GM21717 (cell line): ENCODE measurements around the gene MYBL2.
"Not testable (repeated sequence)": the region's sequence is repeated elsewhere in the genome, so short reads cannot be mapped to it uniquely, and the experiment has no call there.

Source experiments
- ATAC-seq: cut with Tn5 transposase; IDR thresholded peaks from one replicate; pipeline ENCODE4 v1.9.1; 2021; ENCODE audit warnings: mild to moderate bottlenecking, moderate library complexity; ENCODE audit not compliant: unreplicated experiment

The MYBL2 gene

DNA sequence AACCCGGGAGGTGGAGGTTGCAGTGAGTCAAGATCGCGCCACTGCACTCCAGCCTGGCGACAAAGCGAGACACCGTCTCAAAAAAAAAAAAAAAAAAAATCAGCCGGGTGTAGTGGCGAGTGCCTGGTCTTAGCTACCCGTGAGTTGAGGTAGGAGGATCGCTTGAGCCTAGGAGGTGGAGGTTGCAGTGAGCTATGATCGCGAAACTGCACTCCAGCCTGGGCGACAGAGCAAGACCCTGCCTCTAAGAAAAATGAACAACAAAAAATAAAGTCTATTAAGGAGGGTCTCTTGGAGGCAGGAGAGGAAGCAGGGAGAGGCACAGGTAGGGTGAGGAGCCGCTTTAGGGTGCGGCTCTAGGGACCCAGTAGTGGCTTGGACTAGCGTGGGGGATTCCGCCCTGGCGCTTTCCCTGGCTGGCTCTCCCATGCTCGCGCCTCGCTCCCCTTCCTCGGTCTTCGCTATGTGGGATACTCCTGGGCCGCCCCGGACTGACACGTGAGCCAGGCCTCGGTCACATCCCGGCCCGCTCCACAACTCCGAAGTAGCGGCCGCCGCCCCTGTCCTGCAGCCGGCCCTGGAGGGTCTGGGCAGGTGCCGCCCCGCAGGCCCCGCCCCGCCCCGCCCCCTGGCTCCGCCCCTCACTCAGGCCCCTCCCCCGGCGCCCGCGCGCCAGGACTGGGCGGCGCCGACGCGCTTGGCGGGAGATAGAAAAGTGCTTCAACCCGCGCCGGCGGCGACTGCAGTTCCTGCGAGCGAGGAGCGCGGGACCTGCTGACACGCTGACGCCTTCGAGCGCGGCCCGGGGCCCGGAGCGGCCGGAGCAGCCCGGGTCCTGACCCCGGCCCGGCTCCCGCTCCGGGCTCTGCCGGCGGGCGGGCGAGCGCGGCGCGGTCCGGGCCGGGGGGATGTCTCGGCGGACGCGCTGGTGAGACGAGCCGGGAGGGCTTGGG is at the start of gene MYBL2:
MYBL2 (plus strand) TSS at position 739 of the 953 bp plus-strand sequence; CDS start at position 909, 170 bp downstream.
- peak; percentile 65 for ATAC-seq

DNA sequence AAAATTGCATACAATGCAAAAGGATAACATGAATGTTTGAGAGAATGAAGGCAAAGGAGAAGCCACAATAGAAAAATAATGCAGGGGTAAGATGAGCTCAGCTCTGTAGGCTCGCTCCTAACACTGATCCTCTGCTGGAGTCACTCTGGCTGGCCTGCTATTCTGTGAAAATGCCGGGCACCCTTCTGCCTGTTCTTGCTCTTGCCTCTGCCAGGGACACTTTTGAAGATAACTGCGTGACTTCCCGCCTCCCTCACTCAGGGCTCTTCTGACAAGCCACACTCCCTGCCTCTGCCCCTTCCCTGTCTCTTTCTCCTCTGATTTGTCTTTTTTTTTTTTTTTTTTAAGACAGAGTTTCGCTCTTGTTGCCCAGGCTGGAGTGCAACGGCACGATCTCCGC is 35.3 kb upstream of the MYBL2 start:
- ATAC-seq: no peak

DNA sequence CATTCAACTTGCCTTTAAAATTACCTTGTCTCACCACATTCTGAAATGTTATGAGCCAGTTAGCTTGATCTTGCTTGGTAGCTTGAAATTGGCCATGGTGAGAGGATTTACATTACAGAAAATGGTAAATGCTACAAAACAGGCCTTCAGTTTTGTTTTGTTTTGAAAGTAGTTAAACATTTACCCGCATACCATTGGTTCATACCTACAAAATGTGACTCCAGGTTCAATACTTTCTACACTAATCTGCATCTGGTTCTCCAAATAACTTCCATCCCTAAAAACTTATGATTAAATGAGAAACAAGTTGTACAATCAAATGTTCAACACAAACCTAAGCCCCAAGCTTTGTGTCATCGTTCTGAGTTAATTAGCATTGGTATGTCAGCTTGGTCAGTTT is 30.5 kb upstream of the MYBL2 start:
- no peak for ATAC-seq

DNA sequence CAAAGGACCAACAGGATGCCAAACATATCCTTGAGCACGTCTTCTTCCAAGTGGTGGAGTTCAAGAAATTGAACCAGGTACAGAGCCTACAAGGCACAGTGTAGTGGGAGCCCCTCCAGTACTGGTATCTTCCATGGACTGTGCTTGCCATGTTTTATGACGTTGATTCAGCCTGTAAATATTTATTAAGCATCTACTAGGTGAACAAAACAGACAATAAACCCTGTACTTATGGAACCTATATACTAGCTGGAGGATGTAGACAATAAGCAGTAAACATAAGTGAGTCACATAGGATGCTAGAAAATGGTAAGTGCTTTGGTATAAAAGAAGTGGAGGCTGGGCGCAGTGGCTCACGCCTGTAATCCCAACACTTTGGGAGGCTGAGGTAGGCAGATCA is 24.4 kb upstream of the MYBL2 start:
- ATAC-seq: no peak

DNA sequence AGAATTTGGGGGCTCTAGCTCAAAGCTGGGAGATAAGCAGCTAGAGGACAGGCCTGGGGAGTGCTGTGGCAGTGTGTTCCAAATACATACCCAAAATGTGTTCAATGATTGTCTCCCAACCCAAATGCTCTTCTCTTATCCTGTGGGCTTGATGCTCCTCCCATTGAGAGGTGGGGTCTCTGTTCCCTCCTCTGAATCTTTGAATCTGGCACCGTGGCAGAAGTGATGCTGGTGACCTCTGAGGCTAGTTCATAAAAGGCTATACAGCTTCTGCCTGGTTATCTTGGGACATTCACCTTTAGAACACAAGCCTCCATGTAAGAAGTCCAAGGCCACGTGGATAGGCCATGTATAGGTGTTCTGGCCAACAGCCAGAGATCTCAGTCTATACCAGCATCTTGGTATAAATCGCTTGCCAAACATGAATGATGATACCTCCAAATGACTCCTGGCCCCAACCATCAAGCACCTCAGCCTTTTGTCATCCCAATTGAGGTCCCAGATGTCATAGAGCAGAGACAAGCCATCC is 15.9 kb upstream of the MYBL2 start:
- no peak for ATAC-seq

DNA sequence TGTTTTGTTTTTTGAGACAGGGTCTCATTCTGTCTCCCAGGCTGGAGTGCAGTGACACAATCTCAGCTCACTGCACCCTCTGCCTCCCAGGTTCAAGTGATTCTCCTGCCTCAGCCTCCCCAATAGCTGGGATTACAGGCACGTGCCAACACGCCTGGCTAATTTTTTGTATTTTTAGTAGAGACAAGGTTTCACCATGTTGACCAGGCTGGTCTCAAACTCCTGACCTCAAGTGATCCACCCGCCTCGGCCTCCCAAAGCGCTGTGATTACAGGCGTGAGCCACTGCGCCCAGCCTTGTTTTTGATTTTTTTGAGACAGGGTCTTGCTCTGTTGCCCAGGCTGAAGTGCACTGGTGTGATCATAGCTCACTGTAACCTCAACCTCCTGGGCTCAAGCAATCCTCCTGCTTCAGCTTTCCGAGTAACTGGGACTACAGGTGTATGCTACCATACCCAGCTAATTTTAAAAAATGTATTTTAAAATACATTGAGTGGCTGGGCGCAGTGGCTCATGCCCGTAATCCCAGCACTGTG is 15.2 kb upstream of the MYBL2 start:
- ATAC-seq: not testable (repeated sequence)

DNA sequence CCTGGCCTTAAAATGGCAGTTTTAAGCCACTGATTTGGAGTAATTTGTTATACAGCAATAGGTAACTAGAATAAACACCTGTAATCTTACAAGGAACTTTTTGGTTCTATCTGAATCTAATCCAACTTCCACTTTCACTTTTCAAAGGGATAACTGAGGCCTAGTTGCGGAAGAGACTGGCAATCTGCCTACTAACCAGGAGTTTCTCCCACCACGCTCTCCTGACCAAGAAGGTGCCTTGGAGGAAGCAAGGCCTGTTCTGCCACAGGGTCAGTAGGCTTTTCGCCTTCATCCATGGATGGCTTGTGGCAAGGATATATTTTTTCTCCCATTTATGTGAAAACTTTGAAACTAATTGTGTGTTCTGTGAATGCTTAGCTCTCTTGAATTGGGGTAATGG is 12.9 kb upstream of the MYBL2 start:
- ATAC-seq: no peak

DNA sequence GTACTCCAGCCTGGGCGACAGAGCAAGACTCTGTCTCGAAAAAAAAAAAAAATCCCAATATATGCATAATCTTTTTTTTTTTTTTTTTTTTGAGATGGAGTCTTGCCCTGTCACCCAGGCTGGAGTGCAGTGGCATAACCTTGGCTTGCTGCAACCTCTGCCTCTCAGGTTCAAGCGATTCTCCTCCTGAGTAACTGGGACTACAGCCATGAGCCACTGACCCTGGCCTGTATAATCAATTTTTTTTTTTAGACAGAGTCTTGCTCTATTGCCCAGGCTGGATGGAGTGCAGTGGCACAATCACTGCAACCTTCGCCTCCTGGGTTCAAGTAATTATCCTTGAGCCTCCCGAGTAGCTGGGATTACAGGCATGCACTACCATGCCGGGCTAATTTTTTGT is 11.7 kb upstream of the MYBL2 start:
- ATAC-seq: not testable (repeated sequence)

DNA sequence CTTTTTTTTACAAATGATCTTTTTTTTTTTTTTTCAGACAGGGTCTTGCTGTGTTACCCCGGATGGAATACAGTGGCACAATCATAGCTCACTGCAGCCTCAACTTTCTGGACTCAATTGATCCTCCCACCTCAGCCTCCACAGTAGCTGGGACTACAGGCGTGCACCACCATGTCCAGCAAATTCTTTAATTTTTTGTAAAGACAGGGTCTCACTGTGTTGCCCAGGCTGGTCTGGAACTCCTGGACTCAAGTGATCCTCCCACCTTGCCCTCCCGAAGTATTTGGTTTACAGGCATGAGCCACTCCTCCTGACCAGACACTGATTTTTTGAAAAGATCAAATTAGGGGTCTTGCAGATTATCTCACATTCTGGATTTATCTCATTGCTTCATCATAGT is 11.0 kb upstream of the MYBL2 start:
- ATAC-seq: no peak

DNA sequence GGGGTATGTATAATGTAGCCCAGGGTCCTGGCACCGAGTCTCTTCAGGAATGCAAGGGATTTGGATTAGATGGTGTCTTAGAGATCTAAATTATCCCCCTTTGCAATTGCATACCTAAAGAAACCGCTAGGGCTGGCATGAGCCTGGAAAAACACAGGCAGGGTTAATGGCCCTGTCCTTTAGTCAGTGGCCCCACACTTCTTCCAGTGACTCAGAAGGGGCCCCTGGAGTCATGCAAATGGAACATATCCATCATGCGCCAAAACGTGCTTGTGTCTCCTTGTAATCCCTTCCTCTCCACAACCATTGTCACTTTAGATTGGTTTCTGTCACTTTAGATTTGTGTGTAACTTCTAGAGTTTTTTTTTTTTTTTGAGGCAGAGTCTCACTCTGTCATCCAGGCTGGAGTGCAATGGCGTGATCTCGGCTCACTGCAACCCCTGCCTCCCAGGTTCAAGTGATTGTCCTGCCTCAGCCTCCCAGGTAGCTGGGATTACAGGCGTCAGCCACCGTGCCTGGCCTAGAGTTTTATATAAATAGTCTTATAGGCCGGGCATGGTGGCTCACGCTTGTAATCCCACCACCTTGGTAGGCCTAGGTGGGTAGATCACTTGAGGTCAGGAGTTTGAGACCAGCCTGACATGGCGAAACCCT is 8.7 kb upstream of the MYBL2 start:
- peak; percentile 23 for ATAC-seq

DNA sequence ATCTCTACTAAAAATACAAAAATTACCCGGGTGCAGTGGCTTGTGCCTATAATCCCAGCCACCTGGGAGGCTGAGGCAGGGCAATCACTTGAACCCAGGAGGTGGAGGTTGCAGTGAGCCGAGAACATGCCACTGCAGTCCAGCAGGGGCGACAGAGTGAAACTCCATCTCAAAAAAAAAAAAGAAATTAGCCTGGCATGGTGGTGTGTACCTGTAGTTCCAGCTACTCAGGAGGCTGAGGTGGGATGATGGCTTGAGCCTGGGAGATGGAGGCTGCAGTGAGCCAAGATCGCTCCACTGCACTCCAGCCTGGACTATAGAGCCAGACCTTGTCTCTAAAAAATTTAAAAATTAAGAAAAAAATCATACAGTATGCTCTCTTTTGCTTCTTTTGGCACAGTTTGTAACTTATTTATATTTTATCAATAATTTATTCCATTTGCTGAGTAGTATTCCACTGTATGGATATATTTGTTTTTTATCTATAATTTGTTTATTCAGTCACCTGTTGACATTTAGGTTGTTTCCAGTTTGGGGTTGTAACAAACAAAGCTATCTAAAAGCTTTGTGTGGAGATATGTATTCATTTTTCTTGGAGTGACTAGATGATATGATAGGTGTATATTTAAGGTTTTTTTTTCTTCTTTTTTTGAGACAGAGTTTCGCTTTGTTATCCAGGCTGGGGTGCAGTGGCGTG is 8.0 kb upstream of the MYBL2 start:
- no peak for ATAC-seq

DNA sequence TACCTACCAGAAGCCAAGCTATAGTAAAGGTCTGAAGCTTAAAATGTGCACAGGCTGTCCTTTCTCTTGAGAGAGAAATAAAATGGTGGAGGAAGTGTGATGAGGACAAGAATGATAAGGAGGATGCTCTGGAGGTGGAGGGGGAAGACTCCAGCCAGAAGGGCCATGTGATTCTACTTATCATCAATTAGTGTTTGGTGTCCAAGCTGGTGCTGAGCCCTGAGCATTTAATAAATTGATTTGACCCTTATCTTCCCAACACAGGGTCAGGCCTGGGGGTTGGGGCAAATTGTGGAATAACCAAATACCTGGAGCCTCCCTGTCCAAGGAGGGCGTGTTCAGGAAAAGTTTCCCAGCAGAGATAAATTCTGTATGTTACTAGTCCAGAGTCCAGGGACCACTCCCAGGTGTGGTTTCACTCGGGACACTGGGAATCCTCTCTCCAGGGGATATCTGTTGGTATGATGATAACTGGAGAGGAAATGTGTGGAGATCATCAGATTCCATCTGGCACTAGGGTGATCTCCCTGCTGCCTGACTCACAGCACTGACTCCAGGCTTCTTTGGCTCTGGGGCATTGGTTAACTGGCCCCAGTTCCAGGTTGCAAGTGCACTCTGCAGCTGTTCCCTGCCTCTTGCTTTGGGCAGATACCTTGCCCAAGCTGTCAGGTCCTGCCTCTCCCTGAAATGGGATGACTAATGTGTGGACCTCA is 3.8 kb upstream of the MYBL2 start:
- ATAC-seq: no peak

DNA sequence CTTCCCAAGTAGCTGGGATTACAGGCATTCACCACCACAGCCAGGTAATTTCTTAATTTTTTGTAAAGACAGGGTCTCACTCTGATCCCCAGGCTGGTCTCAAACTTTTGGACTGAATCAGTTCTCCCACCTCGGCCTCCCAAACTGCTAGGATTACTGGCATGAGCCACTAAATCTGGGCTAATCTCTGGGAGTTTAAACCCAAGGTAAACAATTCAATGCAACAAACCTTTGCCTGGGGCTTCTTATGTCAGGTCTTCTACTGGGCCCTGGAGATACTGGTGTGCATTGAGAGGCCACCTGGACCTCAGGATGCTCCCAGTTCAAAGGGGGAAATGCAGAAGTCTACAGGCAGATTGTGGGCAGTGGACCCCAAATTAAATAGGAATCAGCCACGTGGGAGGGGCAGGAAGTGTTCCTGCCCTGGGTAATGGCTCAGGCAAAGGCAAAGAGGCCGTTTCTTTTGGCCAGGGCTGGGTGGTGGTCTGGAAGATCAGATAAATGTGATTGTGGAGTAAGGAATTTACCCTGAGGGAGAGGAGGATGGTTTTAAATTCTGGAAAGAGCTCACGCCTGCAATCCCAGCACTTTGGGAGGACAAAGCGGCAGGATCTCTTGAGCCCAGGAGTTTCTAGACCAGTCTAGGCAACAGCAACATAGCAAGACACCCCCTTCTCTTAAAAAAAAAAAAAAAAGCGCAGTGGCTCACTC is 1.3 kb upstream of the MYBL2 start:
- ATAC-seq: no peak

DNA sequence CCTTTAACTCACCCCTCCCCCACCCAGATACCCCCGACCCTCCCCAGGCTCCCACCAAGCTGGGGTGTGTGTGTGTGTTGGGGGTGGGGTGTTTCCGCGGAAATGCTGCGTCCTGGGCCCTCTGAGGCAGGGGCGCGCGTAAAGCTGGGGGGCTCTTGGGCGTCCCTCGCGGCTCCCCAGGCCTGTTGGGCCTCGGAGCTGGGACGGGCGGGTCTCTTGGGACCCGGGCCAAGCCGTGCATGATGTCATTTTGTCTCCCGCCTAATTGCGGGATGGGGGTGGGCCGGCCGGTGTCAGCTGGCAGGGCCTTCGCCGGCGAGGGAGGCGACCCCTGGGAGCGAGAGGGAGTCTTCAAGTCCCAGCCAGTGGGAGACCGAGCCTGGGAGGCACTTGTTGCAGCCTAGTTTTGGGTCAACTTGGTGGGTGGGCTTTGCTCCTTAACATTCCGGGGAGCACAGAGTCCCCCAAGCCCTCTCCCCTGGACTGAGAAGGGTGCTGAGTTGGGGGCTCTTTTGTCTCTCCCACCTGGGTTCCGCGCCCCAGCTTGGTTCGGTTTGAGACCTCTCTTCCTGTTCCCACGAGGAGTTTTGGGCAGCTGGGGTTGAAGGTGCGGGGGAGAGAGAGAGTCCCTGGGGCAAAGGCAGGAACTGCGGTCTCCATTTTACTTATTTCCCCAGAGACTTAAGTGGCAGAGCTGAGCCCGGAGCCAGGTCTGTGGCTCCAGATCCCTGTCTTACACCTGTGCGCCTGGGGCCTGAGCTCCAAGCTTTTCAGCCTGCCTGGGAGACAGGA is 623 bp downstream of the MYBL2 start:
- peak; percentile 31 for ATAC-seq

DNA sequence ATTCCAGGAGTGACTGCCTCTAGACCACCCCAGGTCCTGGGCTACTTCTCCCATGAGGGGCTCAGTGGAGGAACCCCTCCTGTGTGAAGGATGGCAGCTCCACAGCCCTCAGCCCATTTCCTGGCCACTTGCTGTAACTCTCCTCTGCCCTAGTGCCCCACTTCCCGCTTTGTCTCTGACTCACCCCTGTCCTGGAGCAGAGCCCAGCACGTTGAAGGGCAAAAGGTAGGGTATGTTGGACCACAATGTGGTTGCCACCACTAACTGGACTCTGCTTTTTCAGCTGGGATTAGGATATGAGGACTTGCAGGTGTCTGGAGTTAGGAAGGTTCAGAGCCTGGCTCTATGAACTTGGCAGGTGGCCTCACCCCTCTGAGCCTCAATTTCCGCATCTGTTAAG is 2.4 kb downstream of the MYBL2 start:
- ATAC-seq: no peak

DNA sequence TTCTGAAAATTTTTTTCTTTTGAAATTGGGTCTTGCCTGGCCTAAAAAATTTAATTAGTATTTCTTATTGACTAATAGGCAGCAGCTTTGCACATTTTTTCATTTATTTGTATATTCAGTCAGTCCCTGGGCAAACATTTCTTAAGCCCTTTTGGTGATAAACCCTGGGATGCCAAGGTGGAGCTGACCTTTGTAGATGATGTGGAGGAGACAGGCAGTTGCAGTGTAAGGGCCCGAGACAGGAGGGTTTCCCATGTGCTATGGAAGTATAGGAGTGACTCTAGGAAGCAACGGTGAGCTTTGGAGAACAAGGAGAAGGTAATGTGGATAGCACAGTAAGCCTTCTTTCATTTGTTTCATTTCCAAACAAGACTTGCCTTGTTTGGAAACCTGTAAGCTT is 3.5 kb downstream of the MYBL2 start:
- no peak for ATAC-seq

DNA sequence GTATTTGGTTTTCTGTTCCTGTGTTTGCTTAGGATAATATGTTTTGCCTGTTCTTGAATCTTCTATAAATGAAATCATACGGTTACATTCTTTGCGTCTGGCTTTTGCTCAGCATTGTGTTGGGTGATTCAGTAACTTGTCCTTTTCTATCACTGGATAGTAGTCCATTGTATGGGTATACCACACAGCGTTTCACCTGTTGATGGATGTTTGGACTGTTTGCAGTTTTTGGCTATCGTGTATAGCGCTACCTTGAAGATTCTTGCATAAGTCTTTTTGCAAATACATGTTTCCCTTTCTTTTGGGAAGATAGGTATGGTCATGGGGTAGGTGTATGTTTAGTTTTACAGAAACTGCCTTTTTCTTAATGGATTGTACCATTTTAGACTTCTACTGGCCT is 9.5 kb downstream of the MYBL2 start:
- ATAC-seq: no peak

DNA sequence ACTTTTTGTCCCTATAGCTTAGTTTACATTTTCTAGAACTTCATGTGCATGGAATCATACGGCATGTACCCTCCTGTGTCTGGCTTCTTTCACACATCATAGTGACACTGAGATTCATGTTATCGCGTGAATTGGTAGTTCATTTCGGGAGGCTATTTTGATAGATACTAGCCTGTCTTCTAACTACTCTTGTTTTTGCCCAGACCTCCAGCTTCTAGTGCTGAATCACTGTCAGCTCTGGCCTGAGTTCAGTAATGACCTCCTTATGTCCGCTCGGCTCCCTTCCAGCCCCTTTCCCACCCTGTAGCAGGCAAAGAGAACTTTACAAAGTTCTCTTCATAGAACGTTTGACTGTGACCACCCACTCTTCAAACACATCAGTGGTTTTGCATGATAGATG is 14.1 kb downstream of the MYBL2 start:
- no peak for ATAC-seq

DNA sequence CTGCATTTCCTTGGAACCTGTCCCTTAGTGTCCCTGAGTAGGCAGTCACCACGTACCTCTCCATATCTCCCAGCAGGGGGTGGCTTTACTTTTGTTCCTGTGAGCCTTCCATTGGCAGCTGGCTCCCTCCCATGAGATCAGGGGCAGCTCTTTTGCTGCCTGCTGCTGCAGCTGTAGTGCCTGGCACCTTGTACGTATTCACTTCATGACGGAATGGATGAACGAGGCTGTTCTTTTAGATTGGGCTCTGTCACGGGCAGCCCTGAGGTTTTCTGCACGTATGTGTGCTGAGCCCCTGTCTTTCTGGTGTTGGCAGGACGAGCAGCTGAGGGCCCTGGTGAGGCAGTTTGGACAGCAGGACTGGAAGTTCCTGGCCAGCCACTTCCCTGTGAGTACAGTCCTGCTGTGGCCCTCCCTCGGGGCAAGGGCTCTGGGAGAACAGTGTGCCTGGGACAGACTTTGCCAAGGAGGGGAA is 14.6 kb downstream of the MYBL2 start:
- ATAC-seq: peak; percentile 14
